Measurements from ENCODE around the gene ALG10B. TPM values are rescaled to one million over a fixed set of nuclear protein-coding genes. Genes with fewer than 3 reads are reported as not detected.

Gene ALG10B
- polyA plus RNA-seq, 4 donors = 10.8 to 17.1 (median 11.9) TPM

DNA sequence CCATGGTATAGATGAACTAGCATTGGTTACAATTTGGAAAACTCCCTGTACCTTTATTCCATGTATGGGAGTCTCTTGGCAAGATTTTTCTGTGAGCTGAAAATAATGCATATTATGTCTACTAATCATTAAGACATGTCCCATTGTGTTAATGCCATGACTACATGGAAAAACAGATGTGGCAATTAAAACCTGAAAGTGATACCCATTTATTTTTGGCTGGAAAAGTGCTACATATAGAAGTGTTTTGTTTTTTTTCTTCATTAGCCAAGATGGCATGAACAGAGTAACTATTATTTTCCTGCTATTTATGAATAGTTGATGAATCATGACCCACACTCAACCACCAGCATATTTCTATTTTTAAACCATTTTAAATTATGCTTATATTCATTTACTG lies 58.2 kb downstream of the ALG10B start:
- no peak for DNase-seq (ENCODE audit: low read depth in 4 of 4, low spot score in 2 of 4)
